ENCODE results near the gene TFF2. TPM values are rescaled to one million over a fixed set of nuclear protein-coding genes. Genes with fewer than 3 reads are reported as not detected.

The TFF2 gene
- total RNA-seq, 2 experiments from 2014 or later: not detected

DNA sequence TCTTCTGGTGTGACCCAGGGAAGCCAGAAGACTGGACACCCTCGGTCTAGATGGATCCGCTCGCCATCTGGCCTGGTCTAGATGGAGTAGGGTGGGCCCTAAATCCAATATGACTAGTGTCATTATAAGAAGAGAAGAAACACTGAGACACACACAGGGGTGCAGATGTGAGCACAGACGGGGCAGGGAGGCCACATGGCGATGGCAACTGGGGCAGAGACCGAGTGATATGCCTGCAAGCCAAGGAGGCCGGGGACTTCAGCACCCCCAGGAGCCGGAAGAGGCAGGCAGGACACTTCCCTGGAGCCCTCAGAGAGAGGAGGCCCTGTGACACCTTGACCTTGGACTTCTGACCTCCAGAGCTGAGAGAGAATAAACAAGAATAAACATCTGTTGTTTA lies 30.0 kb downstream of the TFF2 start:
- ChIA-PET POLR2A (no interaction called here), CTCF (no interaction called here)
- Histone ChIP-seq H3K27me3 (ENCODE audit: control insufficient read depth in 1 of 2, insufficient read depth in 2 of 2, low read length in 2 of 2) (no peaks in the 10 kb centered on the region), H3K4me1 (ENCODE audit: insufficient read depth, low read length) (peaks cover 7% of the 10 kb centered on the region), H3K36me3 (ENCODE audit: insufficient read depth, low read length) (no peaks in the 10 kb centered on the region), H3K27ac (ENCODE audit: low read depth in 1 of 2, low read length in 2 of 2) (no peak overlapping the region), H3K9me3 (ENCODE audit: control insufficient read depth in 1 of 2, insufficient read depth in 1 of 2, low read length in 2 of 2) (no peaks in the 10 kb centered on the region), H3K4me3 (ENCODE audit: low read length) (no peak overlapping the region)
- DNase-seq: no peak
- Mint-ChIP-seq H3K4me1 (ENCODE audit: low read depth) (no peaks in the 10 kb centered on the region), H3K9me3 (no peaks in the 10 kb centered on the region), H3K4me3 (no peak overlapping the region), H3K36me3 (ENCODE audit: low read depth) (no peaks in the 10 kb centered on the region), H3K27me3 (peaks cover 11% of the 10 kb centered on the region), H3K27ac (no peak overlapping the region)
- TF ChIP-seq, protein P1, sequence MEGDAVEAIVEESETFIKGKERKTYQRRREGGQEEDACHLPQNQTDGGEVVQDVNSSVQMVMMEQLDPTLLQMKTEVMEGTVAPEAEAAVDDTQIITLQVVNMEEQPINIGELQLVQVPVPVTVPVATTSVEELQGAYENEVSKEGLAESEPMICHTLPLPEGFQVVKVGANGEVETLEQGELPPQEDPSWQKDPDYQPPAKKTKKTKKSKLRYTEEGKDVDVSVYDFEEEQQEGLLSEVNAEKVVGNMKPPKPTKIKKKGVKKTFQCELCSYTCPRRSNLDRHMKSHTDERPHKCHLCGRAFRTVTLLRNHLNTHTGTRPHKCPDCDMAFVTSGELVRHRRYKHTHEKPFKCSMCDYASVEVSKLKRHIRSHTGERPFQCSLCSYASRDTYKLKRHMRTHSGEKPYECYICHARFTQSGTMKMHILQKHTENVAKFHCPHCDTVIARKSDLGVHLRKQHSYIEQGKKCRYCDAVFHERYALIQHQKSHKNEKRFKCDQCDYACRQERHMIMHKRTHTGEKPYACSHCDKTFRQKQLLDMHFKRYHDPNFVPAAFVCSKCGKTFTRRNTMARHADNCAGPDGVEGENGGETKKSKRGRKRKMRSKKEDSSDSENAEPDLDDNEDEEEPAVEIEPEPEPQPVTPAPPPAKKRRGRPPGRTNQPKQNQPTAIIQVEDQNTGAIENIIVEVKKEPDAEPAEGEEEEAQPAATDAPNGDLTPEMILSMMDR (IDR thresholded peaks at IDR 0.05): no peak
- ATAC-seq (ENCODE audit: poor library complexity): no peak
- intact Hi-C loops (cut with DNase I, micrococcal nuclease): no loop called here

DNA sequence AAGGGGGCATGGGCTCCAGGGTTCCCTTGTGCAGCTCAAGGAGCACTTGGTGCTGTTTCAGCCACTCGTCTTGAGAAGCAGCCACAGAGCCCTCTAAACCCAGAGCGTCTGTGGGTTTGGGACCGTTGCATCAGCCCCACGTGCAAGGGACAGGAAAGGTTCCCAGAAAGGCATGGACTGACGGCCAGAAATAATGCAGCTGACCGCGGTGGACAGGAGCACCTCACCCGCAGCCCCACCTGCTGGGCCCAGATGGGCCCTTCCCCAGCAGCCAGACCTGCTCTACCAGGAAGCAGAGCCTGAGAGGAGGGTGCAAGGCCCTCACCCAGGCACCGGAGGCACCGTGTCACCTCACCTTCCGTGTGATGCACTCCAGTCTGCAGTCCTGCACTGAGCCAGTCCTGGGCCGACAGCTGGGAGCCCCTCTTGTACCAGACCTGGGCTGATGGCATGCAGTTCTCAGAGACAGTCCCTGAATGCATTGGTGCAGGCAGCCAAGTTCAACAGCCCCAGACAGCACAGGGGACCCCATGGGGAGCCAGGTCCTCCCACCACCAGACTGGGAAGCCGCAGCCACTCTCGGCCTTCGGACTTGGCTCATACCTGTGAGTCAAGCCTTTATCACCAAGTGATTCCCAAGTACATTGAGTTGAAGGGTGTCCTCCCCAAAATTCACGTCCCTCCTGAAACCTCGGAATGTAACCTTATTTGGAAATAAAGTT lies 30.8 kb downstream of the TFF2 start:
- H3K9me3 Mint-ChIP-seq: no peaks in the 10 kb centered on the region
- no peak overlapping the region for H3K27ac Mint-ChIP-seq
- peaks cover 9% of the 10 kb centered on the region for H3K27me3 Mint-ChIP-seq
- H3K36me3 Mint-ChIP-seq (ENCODE audit: low read depth): no peaks in the 10 kb centered on the region
- H3K4me3 Mint-ChIP-seq: no peak overlapping the region
- Histone ChIP-seq H3K36me3 (ENCODE audit: insufficient read depth, low read length) (no peaks in the 10 kb centered on the region), H3K4me1 (ENCODE audit: insufficient read depth, low read length) (peaks cover 7% of the 10 kb centered on the region), H3K27me3 (ENCODE audit: control insufficient read depth in 1 of 2, insufficient read depth in 2 of 2, low read length in 2 of 2) (no peaks in the 10 kb centered on the region), H3K9me3 (ENCODE audit: control insufficient read depth in 1 of 2, insufficient read depth in 1 of 2, low read length in 2 of 2) (no peaks in the 10 kb centered on the region), H3K27ac (ENCODE audit: low read depth in 1 of 2, low read length in 2 of 2) (no peak overlapping the region), H3K4me3 (ENCODE audit: low read length) (no peak overlapping the region)
- ATAC-seq (ENCODE audit: poor library complexity) (no peak), DNase-seq (peak in 1 of 14 experiments; percentile 21)
- H3K4me1 Mint-ChIP-seq (ENCODE audit: low read depth): no peaks in the 10 kb centered on the region
- intact Hi-C loops (cut with DNase I, micrococcal nuclease): no loop called here
- CTCF ChIA-PET: no interaction called here
- TF ChIP-seq, protein P1 (IDR thresholded peaks at IDR 0.05): no peak
- POLR2A ChIA-PET: no interaction called here

DNA sequence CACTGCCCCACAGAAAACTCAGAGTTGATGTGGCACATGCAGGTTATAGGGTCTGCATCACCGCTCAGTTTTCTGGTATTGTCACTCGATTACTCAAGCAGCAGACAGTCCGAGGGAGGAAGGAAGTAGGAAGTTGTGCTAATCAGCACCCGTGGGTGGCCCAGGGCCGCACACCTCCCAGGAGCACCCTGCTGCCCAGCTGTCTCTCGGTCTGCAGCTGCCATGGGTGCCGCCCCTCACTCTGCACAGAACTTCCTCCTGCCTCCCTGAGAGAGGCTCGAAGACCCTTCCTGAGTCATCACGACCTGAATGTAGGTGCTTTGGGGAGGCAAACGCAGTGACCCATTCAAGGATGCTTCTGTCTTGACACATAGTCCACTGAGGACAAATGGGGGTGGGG lies 31.4 kb downstream of the TFF2 start:
- intact Hi-C loops (cut with DNase I, micrococcal nuclease): no loop called here
- POLR2A ChIA-PET: no interaction called here
- Histone ChIP-seq H3K36me3 (ENCODE audit: insufficient read depth, low read length) (no peaks in the 10 kb centered on the region), H3K4me1 (ENCODE audit: insufficient read depth, low read length) (peaks cover 7% of the 10 kb centered on the region), H3K27me3 (ENCODE audit: control insufficient read depth in 1 of 2, insufficient read depth in 2 of 2, low read length in 2 of 2) (no peaks in the 10 kb centered on the region), H3K9me3 (ENCODE audit: control insufficient read depth in 1 of 2, insufficient read depth in 1 of 2, low read length in 2 of 2) (no peaks in the 10 kb centered on the region), H3K27ac (ENCODE audit: low read depth in 1 of 2, low read length in 2 of 2) (no peak overlapping the region), H3K4me3 (ENCODE audit: low read length) (no peak overlapping the region)
- DNase-seq: peak in 1 of 14 experiments; percentile 25
- no peak for ATAC-seq (ENCODE audit: poor library complexity)
- CTCF ChIA-PET: no interaction called here
- Mint-ChIP-seq H3K36me3 (ENCODE audit: low read depth) (no peaks in the 10 kb centered on the region), H3K27me3 (peaks cover 6% of the 10 kb centered on the region), H3K4me3 (no peak overlapping the region), H3K27ac (no peak overlapping the region), H3K9me3 (no peaks in the 10 kb centered on the region), H3K4me1 (ENCODE audit: low read depth) (no peaks in the 10 kb centered on the region)
- TF ChIP-seq, protein P1 (IDR thresholded peaks at IDR 0.05): no peak

Data from CD4-positive, alpha-beta T cell (primary cell).